HEK293 (cell line): ENCODE measurements around the gene FOXRED2.

ENCODE experiments used
- CTCF ChIA-PET: fragments of 350-600 bp; formaldehyde crosslinking; extraction: SDS; loops from one replicate; lab custom pipeline; 2021; ENCODE audit warnings: antibody characterized with exemption; lab: Yijun Ruan, JAX
- POLR2A ChIA-PET: fragments of 300-600 bp; formaldehyde crosslinking; extraction: SDS; loops from one replicate; lab custom pipeline; 2020; ENCODE audit warnings: antibody characterized with exemption, inconsistent platforms; lab: Yijun Ruan, JAX
- H3K27ac ChIP-seq: fragments of 200-500 bp; sonication (Bioruptor generic); 2 replicates; pipeline ENCODE4 v1.5.1; 2014; ENCODE audit warnings: low read depth, low read length, control low read depth, inconsistent platforms; ENCODE audit errors: extremely low read depth
- H3K36me3 ChIP-seq, 2 experiments: fragments of 200-500 bp in 1 of 2; sonication (Bioruptor generic) in 1 of 2; 1 replicate in 1 of 2; 2 replicates in 1 of 2; pipeline ENCODE4 v1.5.1; 2014 to 2017; ENCODE audit warnings: inconsistent platforms in 2 of 2, low read length in 2 of 2; ENCODE audit not compliant: control insufficient read depth in 2 of 2, insufficient read depth in 1 of 2
- H3K4me1 ChIP-seq: fragments of 200-500 bp; sonication (Bioruptor generic); 2 replicates; pipeline ENCODE4 v1.5.1; 2014; ENCODE audit warnings: mild to moderate bottlenecking, low read length, inconsistent platforms; ENCODE audit not compliant: control insufficient read depth, insufficient read depth
- H3K4me3 ChIP-seq: 2 replicates; pipeline ENCODE4 v1.5.1; 2011; ENCODE audit warnings: low read depth, mild to moderate bottlenecking, control low read depth, low read length, moderate library complexity
- H3K9me3 ChIP-seq: fragments of 200-500 bp; sonication (Bioruptor generic); 2 replicates; pipeline ENCODE4 v1.5.1; 2014; ENCODE audit warnings: low read depth, low read length, inconsistent platforms; ENCODE audit not compliant: control insufficient read depth, insufficient read depth
- FEZF1 ChIP-seq: fragments of 450-650 bp; formaldehyde crosslinking; IDR thresholded peaks from 2 replicates; pipeline ENCODE4 v1.5.1; 2016; ENCODE audit warnings: missing biosample characterization, missing genetic modification characterization
- GLI2 ChIP-seq: fragments of 450-650 bp; formaldehyde crosslinking; IDR thresholded peaks from 2 replicates; pipeline ENCODE4; 2017; ENCODE audit warnings: missing biosample characterization, missing genetic modification characterization, low read depth, borderline replicate concordance
- KLF1 ChIP-seq: fragments of 450-650 bp; formaldehyde crosslinking; IDR thresholded peaks from 2 replicates; pipeline ENCODE4 v1.5.1; 2016; ENCODE audit warnings: missing biosample characterization, missing genetic modification characterization
- PRDM1 ChIP-seq: fragments of 450-650 bp; formaldehyde crosslinking; IDR thresholded peaks from 2 replicates; pipeline ENCODE4; 2016; ENCODE audit warnings: missing biosample characterization, missing genetic modification characterization
- SALL2 ChIP-seq: fragments of 450-650 bp; formaldehyde crosslinking; IDR thresholded peaks from 2 replicates; pipeline ENCODE4 v1.5.0; 2017; ENCODE audit warnings: missing biosample characterization, mild to moderate bottlenecking, missing genetic modification characterization, borderline replicate concordance
- TCF7L2 ChIP-seq: IDR thresholded peaks from 2 replicates; pipeline ENCODE4 v1.6.1; 2011; ENCODE audit warnings: low read depth, mild to moderate bottlenecking, inconsistent platforms, low read length, moderate library complexity, borderline replicate concordance
- ZBTB20 ChIP-seq: fragments of 450-650 bp; formaldehyde crosslinking; IDR thresholded peaks from 2 replicates; pipeline ENCODE4 v1.5.1; 2016; ENCODE audit warnings: missing biosample characterization, missing genetic modification characterization
- ZBTB21 ChIP-seq: fragments of 450-650 bp; formaldehyde crosslinking; IDR thresholded peaks from 2 replicates; pipeline ENCODE4 v1.5.1; 2017; ENCODE audit warnings: missing biosample characterization, missing genetic modification characterization
- ZBTB7A ChIP-seq: fragments of 450-650 bp; formaldehyde crosslinking; IDR thresholded peaks from 2 replicates; pipeline ENCODE4 v1.5.1; 2016; ENCODE audit warnings: low read depth, missing biosample characterization, missing genetic modification characterization
- ZNF133 ChIP-seq: fragments of 450-650 bp; formaldehyde crosslinking; IDR thresholded peaks from 2 replicates; pipeline ENCODE4 v1.5.1; 2016; ENCODE audit warnings: missing biosample characterization, missing genetic modification characterization
- ZNF221 ChIP-seq: fragments of 450-650 bp; formaldehyde crosslinking; IDR thresholded peaks from 2 replicates; pipeline ENCODE4 v1.5.1; 2017; ENCODE audit warnings: missing biosample characterization, missing genetic modification characterization, borderline replicate concordance
- ZNF341 ChIP-seq: fragments of 450-650 bp; formaldehyde crosslinking; IDR thresholded peaks from 2 replicates; pipeline ENCODE4; 2016; ENCODE audit warnings: low read depth, missing biosample characterization, missing genetic modification characterization
- ZNF404 ChIP-seq: fragments of 450-650 bp; formaldehyde crosslinking; IDR thresholded peaks from 2 replicates; pipeline ENCODE4 v1.5.1; 2017; ENCODE audit warnings: missing biosample characterization, missing genetic modification characterization
- ZNF548 ChIP-seq: fragments of 450-650 bp; formaldehyde crosslinking; IDR thresholded peaks from 2 replicates; pipeline ENCODE4 v1.5.1; 2016; ENCODE audit warnings: missing biosample characterization, missing genetic modification characterization
- ZNF670 ChIP-seq: fragments of 450-650 bp; formaldehyde crosslinking; IDR thresholded peaks from 2 replicates; pipeline ENCODE4 v1.5.1; 2016; ENCODE audit warnings: missing biosample characterization, missing genetic modification characterization, low read depth
- TF ChIP-seq, protein P1 (sequence below): fragments of 450-650 bp; formaldehyde crosslinking; IDR thresholded peaks from 2 replicates; pipeline ENCODE4 v1.5.1; 2017; ENCODE audit warnings: missing biosample characterization, missing genetic modification characterization
- TF ChIP-seq, protein P2 (sequence below): fragments of 450-650 bp; formaldehyde crosslinking; IDR thresholded peaks from 2 replicates; pipeline ENCODE4 v1.5.1; 2017; ENCODE audit warnings: missing biosample characterization, missing genetic modification characterization
- TF ChIP-seq, protein P3 (sequence below): fragments of 450-650 bp; formaldehyde crosslinking; conservative IDR thresholded peaks from 2 replicates; pipeline ENCODE4 v1.5.1; 2016; ENCODE audit warnings: low read depth, missing biosample characterization, missing genetic modification characterization
- TF ChIP-seq, protein P4 (sequence below): fragments of 450-650 bp; IDR thresholded peaks from 2 replicates; pipeline ENCODE4 v1.5.1; 2018; ENCODE audit warnings: missing biosample characterization, missing genetic modification characterization
- TF ChIP-seq, protein P5 (sequence below): fragments of 450-650 bp; formaldehyde crosslinking; IDR thresholded peaks from 2 replicates; pipeline ENCODE4 v1.5.1; 2016; ENCODE audit warnings: missing biosample characterization, missing genetic modification characterization
- TF ChIP-seq, protein P6 (sequence below): fragments of 450-650 bp; formaldehyde crosslinking; IDR thresholded peaks from 2 replicates; pipeline ENCODE4 v1.5.1; 2016; ENCODE audit warnings: missing biosample characterization, missing genetic modification characterization, borderline replicate concordance

Gene FOXRED2

DNA sequence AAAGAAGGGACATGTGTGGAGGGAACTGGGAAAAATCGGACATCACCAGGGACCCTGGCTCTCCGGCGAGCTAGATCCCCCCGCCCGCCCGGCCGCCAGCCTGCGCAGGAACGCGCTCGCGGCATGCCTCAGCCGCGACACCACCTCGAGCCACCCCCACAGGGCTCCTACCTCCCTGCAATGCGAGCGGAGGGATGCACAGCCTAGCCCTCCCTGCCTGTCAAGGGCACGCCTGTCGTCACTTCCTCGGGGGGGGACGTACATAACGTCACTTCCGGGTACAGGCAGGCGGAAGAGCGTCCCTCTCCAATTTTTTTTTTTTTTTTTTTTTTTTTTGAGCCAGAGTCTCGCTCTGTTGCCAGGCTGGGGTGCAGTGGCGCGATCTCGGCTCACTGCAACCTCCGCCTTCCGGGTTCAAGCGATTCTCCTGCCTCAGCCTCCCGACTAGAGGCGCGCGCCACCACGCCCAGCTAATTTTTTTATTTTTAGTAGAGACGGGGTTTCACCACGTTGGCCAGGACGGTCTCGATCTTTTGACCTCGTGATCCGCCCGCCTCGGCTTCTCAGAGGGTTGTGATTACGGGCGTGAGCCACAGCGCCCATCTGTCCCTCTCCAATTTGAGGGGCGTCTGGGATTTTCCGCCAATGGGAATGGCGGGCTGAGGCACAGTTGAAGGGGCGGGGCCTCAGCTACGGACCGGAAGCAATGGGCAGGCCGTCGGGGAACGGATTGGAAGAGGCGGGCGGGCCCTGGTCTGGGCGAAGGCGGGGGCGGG is 25.3 kb downstream of the FOXRED2 start, which contains the start of gene TXN2:
Gene TXN2 (minus strand): TSS at position 248 of the 776 bp plus-strand sequence. CDS start 803 bp downstream, outside the sequence.
- Histone ChIP-seq H3K4me3 (peak within 1 kb of the TSS; percentile 49), H3K36me3 (peaks cover 22 to 42% of the 10 kb centered on the region in 2 experiments), H3K27ac (peak within 1 kb of the TSS; percentile 95), H3K4me1 (no peaks in the 10 kb centered on the region; the same call in 1 of the 2 replicates), H3K9me3 (no peaks in the 10 kb centered on the region)
- CTCF ChIA-PET, result interaction anchor here (1.0 to 1.1 kb wide), 2 partner anchors 96 to 181 kb away, joined by 4 to 5 read pairs; no protein-coding TSS in a partner anchor
- POLR2A ChIA-PET, result interaction anchor here (0.5 to 2.2 kb wide), 28 partner anchors 10 to 1095 kb away, joined by 3 to 28 read pairs (median 5); partner anchors contain the start of genes APOL2, FOXRED2, IFT27 and MYH9
- TF ChIP-seq ZBTB7A (tag by site-specific recombination), result no peak
- TF ChIP-seq ZNF221 (tag by site-specific recombination), result no peak
- TF ChIP-seq ZNF670 (tag by site-specific recombination), result no peak
- TF ChIP-seq FEZF1 (tag by site-specific recombination), result no peak
- TF ChIP-seq, protein P1, sequence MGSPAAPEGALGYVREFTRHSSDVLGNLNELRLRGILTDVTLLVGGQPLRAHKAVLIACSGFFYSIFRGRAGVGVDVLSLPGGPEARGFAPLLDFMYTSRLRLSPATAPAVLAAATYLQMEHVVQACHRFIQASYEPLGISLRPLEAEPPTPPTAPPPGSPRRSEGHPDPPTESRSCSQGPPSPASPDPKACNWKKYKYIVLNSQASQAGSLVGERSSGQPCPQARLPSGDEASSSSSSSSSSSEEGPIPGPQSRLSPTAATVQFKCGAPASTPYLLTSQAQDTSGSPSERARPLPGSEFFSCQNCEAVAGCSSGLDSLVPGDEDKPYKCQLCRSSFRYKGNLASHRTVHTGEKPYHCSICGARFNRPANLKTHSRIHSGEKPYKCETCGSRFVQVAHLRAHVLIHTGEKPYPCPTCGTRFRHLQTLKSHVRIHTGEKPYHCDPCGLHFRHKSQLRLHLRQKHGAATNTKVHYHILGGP, result no peak
- TF ChIP-seq, protein P2, sequence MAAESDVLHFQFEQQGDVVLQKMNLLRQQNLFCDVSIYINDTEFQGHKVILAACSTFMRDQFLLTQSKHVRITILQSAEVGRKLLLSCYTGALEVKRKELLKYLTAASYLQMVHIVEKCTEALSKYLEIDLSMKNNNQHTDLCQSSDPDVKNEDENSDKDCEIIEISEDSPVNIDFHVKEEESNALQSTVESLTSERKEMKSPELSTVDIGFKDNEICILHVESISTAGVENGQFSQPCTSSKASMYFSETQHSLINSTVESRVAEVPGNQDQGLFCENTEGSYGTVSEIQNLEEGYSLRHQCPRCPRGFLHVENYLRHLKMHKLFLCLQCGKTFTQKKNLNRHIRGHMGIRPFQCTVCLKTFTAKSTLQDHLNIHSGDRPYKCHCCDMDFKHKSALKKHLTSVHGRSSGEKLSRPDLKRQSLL, result no peak
- TF ChIP-seq ZNF133 (tag by site-specific recombination), result no peak
- no peak for TF ChIP-seq ZNF404 (tag by site-specific recombination)
- peak; percentile 62; the same call in 1 of the 2 replicates for TF ChIP-seq ZBTB20 (tag by site-specific recombination)
- TF ChIP-seq, protein P3, sequence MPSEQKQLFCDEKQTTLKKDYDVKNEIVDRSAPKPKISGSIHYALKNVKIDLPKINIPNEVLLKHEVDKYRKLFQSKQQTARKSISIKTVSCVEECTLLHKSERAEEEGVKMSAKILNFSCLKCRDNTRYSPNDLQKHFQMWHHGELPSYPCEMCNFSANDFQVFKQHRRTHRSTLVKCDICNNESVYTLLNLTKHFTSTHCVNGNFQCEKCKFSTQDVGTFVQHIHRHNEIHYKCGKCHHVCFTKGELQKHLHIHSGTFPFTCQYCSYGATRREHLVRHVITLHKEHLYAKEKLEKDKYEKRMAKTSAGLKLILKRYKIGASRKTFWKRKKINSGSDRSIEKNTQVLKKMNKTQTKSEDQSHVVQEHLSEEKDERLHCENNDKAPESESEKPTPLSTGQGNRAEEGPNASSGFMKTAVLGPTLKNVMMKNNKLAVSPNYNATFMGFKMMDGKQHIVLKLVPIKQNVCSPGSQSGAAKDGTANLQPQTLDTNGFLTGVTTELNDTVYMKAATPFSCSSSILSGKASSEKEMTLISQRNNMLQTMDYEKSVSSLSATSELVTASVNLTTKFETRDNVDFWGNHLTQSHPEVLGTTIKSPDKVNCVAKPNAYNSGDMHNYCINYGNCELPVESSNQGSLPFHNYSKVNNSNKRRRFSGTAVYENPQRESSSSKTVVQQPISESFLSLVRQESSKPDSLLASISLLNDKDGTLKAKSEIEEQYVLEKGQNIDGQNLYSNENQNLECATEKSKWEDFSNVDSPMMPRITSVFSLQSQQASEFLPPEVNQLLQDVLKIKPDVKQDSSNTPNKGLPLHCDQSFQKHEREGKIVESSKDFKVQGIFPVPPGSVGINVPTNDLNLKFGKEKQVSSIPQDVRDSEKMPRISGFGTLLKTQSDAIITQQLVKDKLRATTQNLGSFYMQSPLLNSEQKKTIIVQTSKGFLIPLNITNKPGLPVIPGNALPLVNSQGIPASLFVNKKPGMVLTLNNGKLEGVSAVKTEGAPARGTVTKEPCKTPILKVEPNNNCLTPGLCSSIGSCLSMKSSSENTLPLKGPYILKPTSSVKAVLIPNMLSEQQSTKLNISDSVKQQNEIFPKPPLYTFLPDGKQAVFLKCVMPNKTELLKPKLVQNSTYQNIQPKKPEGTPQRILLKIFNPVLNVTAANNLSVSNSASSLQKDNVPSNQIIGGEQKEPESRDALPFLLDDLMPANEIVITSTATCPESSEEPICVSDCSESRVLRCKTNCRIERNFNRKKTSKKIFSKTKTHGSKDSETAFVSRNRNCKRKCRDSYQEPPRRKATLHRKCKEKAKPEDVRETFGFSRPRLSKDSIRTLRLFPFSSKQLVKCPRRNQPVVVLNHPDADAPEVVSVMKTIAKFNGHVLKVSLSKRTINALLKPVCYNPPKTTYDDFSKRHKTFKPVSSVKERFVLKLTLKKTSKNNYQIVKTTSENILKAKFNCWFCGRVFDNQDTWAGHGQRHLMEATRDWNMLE (tag by site-specific recombination), result peak; percentile 84
- TF ChIP-seq, protein P4, sequence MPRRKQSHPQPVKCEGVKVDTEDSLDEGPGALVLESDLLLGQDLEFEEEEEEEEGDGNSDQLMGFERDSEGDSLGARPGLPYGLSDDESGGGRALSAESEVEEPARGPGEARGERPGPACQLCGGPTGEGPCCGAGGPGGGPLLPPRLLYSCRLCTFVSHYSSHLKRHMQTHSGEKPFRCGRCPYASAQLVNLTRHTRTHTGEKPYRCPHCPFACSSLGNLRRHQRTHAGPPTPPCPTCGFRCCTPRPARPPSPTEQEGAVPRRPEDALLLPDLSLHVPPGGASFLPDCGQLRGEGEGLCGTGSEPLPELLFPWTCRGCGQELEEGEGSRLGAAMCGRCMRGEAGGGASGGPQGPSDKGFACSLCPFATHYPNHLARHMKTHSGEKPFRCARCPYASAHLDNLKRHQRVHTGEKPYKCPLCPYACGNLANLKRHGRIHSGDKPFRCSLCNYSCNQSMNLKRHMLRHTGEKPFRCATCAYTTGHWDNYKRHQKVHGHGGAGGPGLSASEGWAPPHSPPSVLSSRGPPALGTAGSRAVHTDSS (tag by site-specific recombination), result no peak; the same call in 1 of the 2 replicates
- TF ChIP-seq PRDM1 (tag by site-specific recombination), result no peak
- no peak for TF ChIP-seq SALL2 (tag by site-specific recombination)
- TF ChIP-seq KLF1 (tag by site-specific recombination), result peak; percentile 54
- TF ChIP-seq TCF7L2, result no peak
- TF ChIP-seq ZNF548, result no peak
- TF ChIP-seq, protein P5, sequence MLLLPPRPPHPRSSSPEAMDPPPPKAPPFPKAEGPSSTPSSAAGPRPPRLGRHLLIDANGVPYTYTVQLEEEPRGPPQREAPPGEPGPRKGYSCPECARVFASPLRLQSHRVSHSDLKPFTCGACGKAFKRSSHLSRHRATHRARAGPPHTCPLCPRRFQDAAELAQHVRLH, result peak; percentile 16
- TF ChIP-seq, protein P6, sequence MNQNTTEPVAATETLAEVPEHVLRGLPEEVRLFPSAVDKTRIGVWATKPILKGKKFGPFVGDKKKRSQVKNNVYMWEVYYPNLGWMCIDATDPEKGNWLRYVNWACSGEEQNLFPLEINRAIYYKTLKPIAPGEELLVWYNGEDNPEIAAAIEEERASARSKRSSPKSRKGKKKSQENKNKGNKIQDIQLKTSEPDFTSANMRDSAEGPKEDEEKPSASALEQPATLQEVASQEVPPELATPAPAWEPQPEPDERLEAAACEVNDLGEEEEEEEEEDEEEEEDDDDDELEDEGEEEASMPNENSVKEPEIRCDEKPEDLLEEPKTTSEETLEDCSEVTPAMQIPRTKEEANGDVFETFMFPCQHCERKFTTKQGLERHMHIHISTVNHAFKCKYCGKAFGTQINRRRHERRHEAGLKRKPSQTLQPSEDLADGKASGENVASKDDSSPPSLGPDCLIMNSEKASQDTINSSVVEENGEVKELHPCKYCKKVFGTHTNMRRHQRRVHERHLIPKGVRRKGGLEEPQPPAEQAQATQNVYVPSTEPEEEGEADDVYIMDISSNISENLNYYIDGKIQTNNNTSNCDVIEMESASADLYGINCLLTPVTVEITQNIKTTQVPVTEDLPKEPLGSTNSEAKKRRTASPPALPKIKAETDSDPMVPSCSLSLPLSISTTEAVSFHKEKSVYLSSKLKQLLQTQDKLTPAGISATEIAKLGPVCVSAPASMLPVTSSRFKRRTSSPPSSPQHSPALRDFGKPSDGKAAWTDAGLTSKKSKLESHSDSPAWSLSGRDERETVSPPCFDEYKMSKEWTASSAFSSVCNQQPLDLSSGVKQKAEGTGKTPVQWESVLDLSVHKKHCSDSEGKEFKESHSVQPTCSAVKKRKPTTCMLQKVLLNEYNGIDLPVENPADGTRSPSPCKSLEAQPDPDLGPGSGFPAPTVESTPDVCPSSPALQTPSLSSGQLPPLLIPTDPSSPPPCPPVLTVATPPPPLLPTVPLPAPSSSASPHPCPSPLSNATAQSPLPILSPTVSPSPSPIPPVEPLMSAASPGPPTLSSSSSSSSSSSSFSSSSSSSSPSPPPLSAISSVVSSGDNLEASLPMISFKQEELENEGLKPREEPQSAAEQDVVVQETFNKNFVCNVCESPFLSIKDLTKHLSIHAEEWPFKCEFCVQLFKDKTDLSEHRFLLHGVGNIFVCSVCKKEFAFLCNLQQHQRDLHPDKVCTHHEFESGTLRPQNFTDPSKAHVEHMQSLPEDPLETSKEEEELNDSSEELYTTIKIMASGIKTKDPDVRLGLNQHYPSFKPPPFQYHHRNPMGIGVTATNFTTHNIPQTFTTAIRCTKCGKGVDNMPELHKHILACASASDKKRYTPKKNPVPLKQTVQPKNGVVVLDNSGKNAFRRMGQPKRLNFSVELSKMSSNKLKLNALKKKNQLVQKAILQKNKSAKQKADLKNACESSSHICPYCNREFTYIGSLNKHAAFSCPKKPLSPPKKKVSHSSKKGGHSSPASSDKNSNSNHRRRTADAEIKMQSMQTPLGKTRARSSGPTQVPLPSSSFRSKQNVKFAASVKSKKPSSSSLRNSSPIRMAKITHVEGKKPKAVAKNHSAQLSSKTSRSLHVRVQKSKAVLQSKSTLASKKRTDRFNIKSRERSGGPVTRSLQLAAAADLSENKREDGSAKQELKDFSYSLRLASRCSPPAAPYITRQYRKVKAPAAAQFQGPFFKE (tag by site-specific recombination), result no peak
- TF ChIP-seq ZNF341 (tag by site-specific recombination), result peak; percentile 77
- TF ChIP-seq GLI2, result no peak
- peak; percentile 98 for TF ChIP-seq ZBTB21 (tag by site-specific recombination)
